Renal cortical epithelial cell (primary cell): ENCODE results near the gene NREP. TPM values are rescaled to one million over a fixed set of nuclear protein-coding genes. Genes with fewer than 3 reads are reported as not detected.

Experiments
- DNase-seq: peaks from one replicate; pipeline ENCODE4 v3.0.0-alpha.2; 2011; ENCODE audit warnings: low read depth
- total RNA-seq: library from RNA; depleted of rRNA; stranded (reverse); fragments of >200 nt; gene quantifications from 2 replicates; pipeline ENCODE4 v1.2.3, GENCODE V29; 2014

Gene NREP
- total RNA-seq, 1 donor from 2014 or later, result 85.8 TPM

GRCh38 chr5:111765613-111766571 is 8.9 kb upstream of the NREP start:
- no peak for DNase-seq

- DNase-seq, result no peak
Measured at GRCh38 chr5:111764019-111764418, 7.0 kb upstream of the NREP start.

GRCh38 chr5:111762895-111763294 is 5.9 kb upstream of the NREP start:
- DNase-seq, result no peak

GRCh38 chr5:111758284-111758628 is 1.3 kb upstream of the NREP start:
- DNase-seq, result no peak

GRCh38 chr5:111757355-111758283 is 625 bp upstream of the NREP start:
- DNase-seq, result peak; percentile 92

GRCh38 chr5:111755942-111756381 is 1.0 kb downstream of the NREP start:
- DNase-seq, result no peak

GRCh38 chr5:111755345-111755941 is 1.6 kb downstream of the NREP start:
- DNase-seq, result no peak

- DNase-seq, result no peak
Measured at GRCh38 chr5:111753884-111754589, 3.0 kb downstream of the NREP start.

- no peak for DNase-seq
Measured at GRCh38 chr5:111752426-111752965, 4.5 kb downstream of the NREP start.

- no peak for DNase-seq
Measured at GRCh38 chr5:111749303-111750026, 7.5 kb downstream of the NREP start.

- peak; percentile 98 for DNase-seq
Measured at GRCh38 chr5:111748304-111748763, 8.7 kb downstream of the NREP start.

- peak; percentile 94 for DNase-seq
Measured at GRCh38 chr5:111747337-111747736, 9.7 kb downstream of the NREP start.

- no peak for DNase-seq
Measured at GRCh38 chr5:111746791-111747190, 10.2 kb downstream of the NREP start.

GRCh38 chr5:111745075-111745739 is 11.8 kb downstream of the NREP start:
- DNase-seq, result no peak

- DNase-seq, result no peak
Measured at GRCh38 chr5:111744455-111744854, 12.5 kb downstream of the NREP start.

GRCh38 chr5:111743988-111744387 is 13.0 kb downstream of the NREP start:
- DNase-seq, result no peak

GRCh38 chr5:111743512-111743911 is 13.5 kb downstream of the NREP start:
- no peak for DNase-seq

- DNase-seq, result peak; percentile 93
Measured at GRCh38 chr5:111742177-111742994, 14.6 kb downstream of the NREP start.

- DNase-seq, result no peak
Measured at GRCh38 chr5:111741278-111741677, 15.7 kb downstream of the NREP start.
